Mucosa of gallbladder (tissue), 1 donor: ENCODE results near the gene NAP1L4. TPM values are rescaled to one million over a fixed set of nuclear protein-coding genes. Genes with fewer than 3 reads are reported as not detected.
"Not testable (repeated sequence)": the region's sequence is repeated elsewhere in the genome, so short reads cannot be mapped to it uniquely, and the experiment has no call there.

Source experiments
- DNase-seq: peaks from one replicate; pipeline ENCODE4 v3.0.0-alpha.2; 2020; ENCODE audit warnings: low spot score
- total RNA-seq: library from RNA; stranded (reverse); gene quantifications from one replicate; pipeline ENCODE4 v1.2.1, GENCODE V29; 2021
- donor health status: DM: no; HTN: no; CAD: no.

The NAP1L4 gene
- total RNA-seq, 1 donor from 2014 or later: 135 TPM

DNA sequence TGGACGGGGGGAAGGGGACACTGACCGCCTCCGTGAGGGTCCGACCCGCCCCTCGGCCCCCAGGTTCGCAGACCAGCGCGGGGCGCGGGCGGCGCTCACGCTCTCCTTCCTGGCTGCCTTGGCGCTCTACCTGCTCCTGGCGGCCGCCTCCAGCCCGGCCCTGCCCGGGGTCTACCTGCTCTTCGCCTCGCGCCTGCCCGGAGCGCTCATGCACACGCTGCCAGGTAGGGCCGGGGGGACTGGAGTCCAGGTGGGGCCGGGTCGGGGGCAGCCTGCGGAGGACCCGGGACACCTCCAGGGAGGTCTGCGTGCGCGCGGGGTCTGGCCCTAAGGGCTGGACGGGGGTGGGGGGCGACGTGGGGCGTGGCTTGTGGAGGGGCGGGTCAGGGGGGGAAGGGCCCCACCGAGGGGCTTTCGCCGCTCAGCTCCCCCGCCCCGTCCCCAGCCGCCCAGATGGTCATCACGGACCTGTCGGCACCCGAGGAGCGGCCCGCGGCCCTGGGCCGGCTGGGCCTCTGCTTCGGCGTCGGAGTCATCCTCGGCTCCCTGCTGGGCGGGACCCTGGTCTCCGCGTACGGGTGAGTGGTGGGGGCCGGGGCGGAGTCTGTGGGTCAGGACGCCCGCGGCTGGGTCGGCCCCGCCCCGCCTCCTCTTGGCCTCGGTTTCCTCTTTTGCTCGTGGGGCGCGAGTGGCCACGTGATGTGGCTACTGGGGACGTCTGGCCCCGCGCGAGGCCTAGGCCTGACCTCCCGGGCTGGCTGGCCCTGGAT, 82.8 kb downstream of the NAP1L4 start:
- no peak for DNase-seq

DNA sequence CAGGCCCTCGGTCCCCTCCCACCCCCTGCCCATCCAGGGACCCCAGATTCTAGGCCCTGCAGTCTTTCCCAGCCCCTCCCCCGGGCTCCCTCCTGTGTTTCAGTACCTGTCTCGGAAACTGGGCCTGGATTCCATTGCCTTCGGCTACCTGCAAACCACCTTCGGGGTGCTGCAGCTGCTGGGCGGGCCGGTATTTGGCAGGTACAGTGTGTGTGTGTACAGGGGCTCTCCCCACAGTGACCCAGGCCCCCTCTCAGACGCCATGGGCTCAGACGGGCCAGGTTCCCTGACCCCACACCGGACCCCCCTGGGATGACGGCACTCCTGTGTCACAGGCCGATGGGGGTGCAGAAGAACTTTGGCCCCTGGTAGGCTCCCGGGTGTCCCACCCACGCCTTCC, 84.0 kb downstream of the NAP1L4 start:
- DNase-seq: no peak

DNA sequence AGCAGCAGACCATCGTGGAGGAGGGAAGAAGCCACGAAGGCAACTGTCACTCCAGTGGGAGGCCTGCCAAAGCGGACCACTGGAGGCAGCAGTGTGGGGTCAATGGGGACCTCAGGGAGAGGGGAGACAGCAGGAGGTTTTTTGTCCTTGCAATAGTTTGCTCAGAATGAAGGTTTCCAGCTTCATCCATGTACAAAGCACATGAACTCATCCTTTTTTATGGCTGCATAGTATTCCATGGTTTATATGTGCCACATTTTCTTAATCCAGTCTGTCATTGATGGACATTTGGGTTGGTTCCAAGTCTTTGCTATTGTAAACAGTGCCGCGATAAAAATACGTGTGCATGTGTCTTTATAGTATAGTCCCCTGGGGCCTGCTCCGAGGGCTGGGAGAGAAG, 86.8 kb downstream of the NAP1L4 start:
- not testable (repeated sequence) for DNase-seq

DNA sequence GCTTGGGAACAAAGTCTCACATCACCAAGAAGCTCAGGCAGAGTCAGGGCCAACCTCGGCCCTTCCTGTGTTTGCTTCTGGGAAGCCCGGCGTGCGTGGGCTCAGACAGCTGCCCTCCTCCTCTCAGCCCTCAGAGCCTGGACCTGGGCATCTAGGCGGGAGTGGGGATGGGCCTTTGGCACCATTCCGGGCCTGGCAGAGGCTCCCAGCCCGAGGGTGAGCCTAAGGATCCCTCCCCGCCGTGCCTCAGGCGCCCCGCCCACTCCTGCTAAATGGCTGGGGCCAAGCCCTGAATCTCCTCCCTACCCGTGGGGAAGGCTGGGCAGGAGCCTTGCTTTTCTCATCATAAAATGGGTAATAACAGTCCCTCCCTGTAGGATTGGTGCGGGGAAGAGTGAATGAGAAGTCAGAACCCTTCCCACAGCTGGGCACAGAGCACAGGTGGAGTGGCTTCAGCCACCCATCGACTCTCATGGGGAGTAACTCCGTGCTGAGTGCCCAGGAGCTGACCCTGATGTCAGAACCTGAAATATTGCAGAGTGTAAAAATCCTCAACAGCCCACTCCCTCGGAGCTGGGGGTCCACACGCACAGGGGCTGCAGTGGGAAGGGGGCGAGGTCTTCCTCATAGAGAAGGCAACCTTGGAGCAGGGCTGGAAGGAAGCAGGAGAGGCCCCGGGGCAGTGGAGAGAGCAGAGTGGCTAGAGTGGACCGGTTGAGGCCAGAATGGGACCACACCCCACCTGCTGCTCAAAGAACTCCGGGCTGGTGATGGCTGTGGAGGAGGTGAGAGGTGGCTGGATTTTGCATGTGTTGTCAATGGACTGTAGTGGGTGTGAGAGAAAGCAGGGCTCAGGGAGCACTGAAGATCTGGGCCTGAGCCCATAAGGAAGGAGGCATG, 87.7 kb downstream of the NAP1L4 start:
- DNase-seq: peak; percentile 74

DNA sequence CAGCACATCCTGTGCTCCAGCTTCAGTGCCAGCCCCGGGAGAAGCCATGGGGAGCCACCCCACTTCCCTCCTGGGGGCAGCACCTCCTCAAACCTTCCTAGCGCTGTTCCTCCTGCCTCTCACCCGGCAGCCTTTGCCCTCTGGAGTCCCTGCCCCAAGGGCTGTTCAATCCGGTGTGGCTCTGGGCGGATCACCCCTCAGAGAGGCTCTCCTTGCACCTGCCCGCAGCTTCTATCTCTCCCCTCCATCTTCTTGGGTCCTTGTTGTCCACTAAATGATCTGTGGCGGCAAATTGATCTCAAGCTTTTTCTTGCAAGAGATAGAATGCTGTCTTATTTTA, 88.5 kb downstream of the NAP1L4 start:
- no peak for DNase-seq

DNA sequence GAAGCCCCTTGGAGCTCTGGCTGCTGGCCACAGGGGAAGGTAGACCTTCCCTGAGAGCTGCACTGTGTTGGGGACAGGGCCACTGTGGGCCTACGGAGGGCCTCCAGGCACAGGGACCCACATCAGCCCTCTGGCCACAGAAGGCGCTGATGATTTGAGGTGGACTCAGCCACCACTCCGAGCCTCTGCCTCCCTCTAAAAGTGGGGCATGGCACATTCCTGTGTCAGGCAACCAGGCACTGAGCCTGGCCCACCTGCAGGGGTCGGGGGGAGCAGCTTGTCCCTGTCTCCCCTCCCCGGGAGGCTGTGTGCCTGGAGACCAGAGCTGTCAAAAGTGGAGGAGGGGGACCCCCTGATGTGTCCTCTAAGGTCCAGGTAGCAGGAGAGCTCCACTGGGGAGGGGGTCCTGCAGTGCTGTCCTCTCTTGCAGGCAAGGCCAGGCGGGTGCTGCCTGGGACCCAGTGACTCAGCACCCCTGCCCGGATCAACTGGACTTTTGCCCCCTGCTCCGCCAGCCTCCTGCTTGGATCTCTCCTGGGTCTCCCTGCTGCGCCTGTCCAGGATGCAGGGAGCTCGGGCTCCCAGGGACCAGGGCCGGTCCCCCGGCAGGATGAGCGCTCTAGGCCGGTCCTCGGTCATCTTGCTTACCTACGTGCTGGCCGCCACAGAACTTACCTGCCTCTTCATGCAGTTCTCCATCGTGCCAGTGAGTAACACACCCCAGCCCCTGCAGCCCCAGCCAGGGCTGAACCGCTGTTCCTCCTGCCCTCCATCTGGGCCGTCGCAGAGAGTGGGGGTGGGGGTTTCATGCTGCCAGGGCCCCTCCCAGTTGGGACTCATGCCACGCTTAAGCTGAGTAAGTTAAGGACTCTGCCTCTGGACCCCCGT, 89.1 kb downstream of the NAP1L4 start:
- DNase-seq: peak; percentile 63

DNA sequence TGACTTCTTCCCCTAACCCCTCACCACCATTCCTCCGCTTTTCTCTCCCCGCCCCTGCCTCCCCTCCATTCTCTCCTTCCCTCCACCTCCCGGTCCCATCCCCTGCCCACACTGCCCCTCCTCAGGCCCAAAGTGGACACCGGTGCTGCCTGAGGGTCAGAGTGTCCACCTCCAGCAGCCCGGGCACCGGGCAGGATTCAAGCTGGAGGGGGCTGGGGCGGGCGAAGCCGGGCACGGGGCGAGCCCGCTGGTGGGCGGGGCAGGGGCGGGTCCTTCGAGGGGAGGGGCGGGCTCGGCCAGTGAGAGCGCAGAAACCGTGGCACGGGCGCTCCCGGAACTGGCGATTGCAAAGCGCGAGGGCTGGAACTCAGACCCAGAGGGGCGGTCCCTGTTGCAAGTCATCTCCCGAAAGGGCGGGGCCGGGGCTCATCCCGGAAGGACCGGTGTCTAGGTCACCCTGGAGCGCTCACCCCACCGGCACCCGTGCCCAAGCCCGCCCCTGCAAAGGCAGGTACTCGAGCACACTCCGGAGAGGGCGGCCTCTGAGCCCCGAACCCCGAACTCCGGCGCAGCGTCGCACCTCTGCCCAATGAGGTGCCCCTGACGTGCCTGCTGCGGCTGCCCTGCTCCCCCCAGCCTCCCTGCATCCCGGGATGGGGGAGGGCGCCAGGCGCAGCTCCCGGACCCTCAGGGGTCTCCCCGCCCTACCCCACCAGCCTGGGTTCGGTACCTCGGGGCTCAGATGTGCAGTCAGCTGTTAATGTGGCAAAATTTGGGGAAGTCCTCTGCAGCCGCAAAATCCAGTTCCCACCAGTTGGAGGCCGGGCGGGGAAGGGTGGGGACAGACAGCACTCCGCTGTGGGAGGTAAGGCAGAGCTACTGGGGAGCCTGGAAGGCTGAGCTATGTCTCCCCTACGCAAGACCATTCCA, 90.0 kb downstream of the NAP1L4 start:
- peak; percentile 97 for DNase-seq

DNA sequence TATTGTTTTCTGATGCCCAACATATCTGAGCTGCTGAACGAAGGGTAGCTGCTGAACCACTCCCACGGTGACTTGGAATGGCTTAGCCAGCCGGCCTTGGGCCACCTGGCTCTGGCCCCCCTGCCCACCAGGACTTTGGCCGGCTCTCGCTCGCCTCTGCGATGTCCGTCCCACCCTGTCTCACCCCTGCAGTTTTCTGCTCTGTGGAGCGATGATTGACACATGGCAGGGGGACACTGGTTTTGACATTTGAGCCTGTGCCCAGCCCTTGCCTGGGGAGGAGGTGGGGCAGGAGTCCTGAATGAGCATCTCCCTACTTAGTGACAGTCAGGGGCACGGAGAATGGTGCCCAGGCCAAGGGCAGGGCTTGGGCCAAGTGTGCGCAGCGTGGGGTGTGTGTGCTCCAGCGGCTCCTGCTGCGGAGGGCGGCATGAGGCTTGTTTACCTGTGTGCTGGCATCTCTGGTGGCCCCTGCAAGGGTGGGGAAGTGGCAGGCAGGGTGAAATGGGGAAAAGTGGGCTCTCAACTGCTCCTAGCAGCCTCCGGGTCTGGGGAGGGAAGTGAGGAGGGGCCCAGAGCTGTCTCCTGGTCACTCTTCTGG, 90.8 kb downstream of the NAP1L4 start:
- no peak for DNase-seq

DNA sequence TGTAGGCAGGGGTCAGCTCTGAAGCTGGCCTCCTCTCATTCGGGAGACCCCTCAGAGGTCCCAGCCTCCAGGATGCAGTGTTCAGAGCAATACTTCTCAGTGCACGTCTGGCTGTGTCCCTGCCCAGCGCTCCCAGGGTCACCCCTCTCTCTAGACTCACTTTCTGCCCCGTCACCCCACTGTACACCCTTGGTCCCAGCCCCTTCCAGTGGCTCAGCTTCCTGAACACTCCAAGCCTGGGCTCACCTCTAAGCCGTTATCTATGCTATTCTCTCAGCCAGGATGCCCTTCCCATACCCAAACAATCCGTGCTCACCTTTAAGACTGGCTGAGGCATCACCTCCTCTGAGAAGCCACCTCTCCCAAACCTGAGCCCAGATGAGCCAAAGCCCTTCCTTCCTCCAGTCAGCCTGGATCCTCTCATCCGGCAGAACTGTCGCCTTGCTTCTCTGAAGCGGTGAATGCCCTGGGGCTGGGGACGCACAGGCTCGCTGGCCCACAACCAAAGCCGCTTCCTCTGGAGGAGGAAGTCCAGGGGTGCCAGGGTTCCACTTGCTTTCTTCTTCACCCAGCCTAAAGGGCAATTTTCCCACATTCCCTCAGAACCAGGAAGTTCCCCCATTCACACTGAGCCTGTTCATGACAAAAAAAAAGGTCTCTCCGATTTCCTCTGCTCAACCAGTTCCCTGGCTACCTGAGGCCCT, 92.9 kb downstream of the NAP1L4 start:
- DNase-seq: no peak

DNA sequence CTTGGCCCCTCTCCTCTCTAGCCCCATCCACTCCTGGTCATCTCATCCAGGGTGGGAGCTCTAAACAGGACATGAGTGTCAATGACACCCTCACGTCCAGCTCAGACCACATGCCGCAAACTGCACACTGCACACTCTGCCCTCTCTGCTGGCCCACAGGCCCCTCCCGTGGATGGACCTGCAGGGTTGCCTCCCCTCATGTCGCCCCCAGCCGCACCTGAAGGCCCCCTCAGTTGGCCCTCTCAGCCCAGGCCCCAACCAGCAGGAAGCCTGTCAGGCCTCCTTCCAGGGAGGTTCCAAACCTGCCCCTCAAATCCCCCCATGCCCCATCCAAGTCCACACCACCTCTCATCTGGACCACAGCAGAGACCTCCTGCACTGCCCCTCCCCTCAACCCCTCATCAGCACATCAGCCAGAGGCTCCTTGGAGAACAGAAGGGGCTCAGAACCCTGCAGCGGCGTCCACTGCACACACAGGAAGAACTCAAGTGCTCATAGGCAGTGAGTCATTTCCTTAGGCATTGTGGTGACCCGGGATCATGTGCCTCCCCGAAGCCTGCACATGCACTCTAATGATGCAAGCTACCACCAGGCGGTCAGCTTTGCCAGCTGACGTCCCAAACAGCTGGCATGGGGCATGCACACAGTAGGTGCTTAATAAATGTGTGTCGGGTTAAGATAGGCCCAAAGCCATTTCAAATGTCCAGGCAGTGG, 93.6 kb downstream of the NAP1L4 start:
- peak; percentile 80 for DNase-seq

DNA sequence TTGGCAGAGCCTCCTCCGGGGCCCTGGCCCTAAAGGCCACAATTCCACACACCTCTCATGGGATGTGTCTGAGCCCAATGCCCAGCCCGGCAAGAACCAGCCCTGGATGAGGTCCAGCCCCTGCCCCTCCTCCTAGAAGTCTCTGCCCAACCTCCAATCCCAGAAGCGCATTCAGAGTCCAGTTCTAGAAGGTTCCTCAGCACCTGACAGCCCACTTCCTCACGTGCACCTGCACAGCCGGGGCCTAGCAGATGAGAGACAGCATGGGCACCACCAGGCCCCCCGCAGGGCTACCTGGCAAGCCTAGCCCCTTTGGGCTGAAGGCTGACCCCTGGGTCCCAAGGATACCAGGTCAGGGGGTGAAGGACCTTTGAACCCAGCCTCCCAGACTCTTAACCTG, 95.1 kb downstream of the NAP1L4 start:
- DNase-seq: no peak

DNA sequence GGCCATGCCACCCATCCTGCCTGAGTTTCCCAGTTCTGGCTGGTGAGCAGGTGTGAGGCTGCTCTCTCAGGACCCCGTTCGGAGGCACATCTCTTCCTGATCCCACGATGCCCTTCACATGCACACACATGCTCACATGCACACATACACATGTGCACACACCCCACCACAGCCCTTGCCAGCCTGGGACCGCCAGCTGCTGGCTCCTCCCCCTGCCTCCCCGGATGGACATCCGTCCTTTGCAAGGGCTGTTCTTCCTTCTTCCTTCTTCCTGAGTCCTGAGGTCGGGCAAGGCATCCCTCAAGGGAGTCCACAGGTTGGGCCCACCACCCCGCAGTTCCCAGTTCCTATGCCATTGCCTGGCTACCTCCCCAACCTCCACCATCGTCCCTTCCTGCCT, 96.1 kb downstream of the NAP1L4 start:
- no peak for DNase-seq

Other genes with a start within 250 kb of the NAP1L4 start
- 59.4 TPM for gene CDKN1C, start 106.6 kb downstream of the NAP1L4 start, total RNA-seq
- 38.7 TPM for gene PHLDA2, start 62.9 kb downstream of the NAP1L4 start, total RNA-seq
- gene CARS1, start 65.1 kb upstream of the NAP1L4 start, total RNA-seq: 39.9 TPM
- gene OSBPL5, start 173.0 kb upstream of the NAP1L4 start, total RNA-seq: 45.2 TPM
- gene MRGPRG, start 226.5 kb upstream of the NAP1L4 start, total RNA-seq: not detected
- gene MRGPRE, start 240.1 kb upstream of the NAP1L4 start, total RNA-seq: 0.29 TPM